ENCODE data around the gene ACTG1. TPM values are rescaled to one million over a fixed set of nuclear protein-coding genes. Genes with fewer than 3 reads are reported as not detected.

The ACTG1 gene
- 7,047 and 9,439 TPM in 2 replicates for total RNA-seq

GRCh38 chr17:81512562-81513371 is at the start of gene ACTG1:
TSS of gene ACTG1 (minus strand) at chr17:81512799. CDS start at chr17:81512354, 445 bp downstream.

GRCh38 chr17:81552244-81553017 is 39.8 kb upstream of the ACTG1 start, which contains the start of gene FAAP100:
TSS of gene FAAP100 (minus strand) at chr17:81552353. CDS start at chr17:81552330, 23 bp downstream.

GRCh38 chr17:81527591-81528383 is 15.2 kb upstream of the ACTG1 start, which contains the start of gene FSCN2:
TSS of gene FSCN2 (plus strand) at chr17:81528377. CDS start at chr17:81528532, 155 bp downstream.

Other genes with a start within 250 kb of the ACTG1 start
- 45.0 and 74.5 TPM in 2 replicates for gene SLC38A10, start 217.5 kb downstream of the ACTG1 start, total RNA-seq
- gene BAHCC1, start 117.3 kb downstream of the ACTG1 start, total RNA-seq = 4.7 and 16.0 TPM in 2 replicates
- gene FSCN2, start 15.6 kb upstream of the ACTG1 start, total RNA-seq = 0.16 and 1.1 TPM in 2 replicates
- 12.1 and 27.3 TPM in 2 replicates for gene FAAP100, start 39.6 kb upstream of the ACTG1 start, total RNA-seq
- gene NPLOC4, start 124.3 kb upstream of the ACTG1 start, total RNA-seq = 63.1 and 155 TPM in 2 replicates
- 0.16 and 1.3 TPM in 2 replicates for gene TSPAN10, start 124.4 kb upstream of the ACTG1 start, total RNA-seq
- gene PDE6G, start 143.7 kb upstream of the ACTG1 start, total RNA-seq = 0.81 and 3.5 TPM in 2 replicates
- gene OXLD1, start 153.8 kb upstream of the ACTG1 start, total RNA-seq = 21.6 and 32.9 TPM in 2 replicates
- 9.2 and 10.7 TPM in 2 replicates for gene CCDC137, start 153.9 kb upstream of the ACTG1 start, total RNA-seq
- 17.8 and 25.3 TPM in 2 replicates for gene ARL16, start 171.0 kb upstream of the ACTG1 start, total RNA-seq
- gene HGS, start 171.2 kb upstream of the ACTG1 start, total RNA-seq = 51.5 and 85.7 TPM in 2 replicates
- gene MRPL12, start 190.6 kb upstream of the ACTG1 start, total RNA-seq = 7.6 and 8.7 TPM in 2 replicates
- 13.9 and 14.2 TPM in 2 replicates for gene SLC25A10, start 199.5 kb upstream of the ACTG1 start, total RNA-seq